Stimulated activated naive CD8-positive, alpha-beta T cell treated with anti-CD3 and anti-CD28 coated beads, Interleukin-15, Interleukin-2, amounts not matched to agents 100 U/mL and 50 U/mL, for 24 hours (primary cell): Measurements from ENCODE around the gene CSAG2.

Experiments used
- ATAC-seq: fragments of 150-1000 bp; cut with Tn5 transposase; one replicate; pipeline ENCODE4 v1.10.0; 2021
- DNase-seq: peaks from one replicate; pipeline ENCODE4 v3.0.0; 2021

Gene CSAG2

GRCh38 chrX:152663086-152663485, 46.0 kb downstream of the CSAG2 start:
- ATAC-seq (no peak), DNase-seq (no peak)

GRCh38 chrX:152658302-152658701, 50.8 kb downstream of the CSAG2 start:
- no peak for DNase-seq
- no peak for ATAC-seq
